HepG2 (cell line): ENCODE measurements around the gene TMEM121. TPM values are rescaled to one million over a fixed set of nuclear protein-coding genes. Genes with fewer than 3 reads are reported as not detected.

Experiments used
- AGO2 ChIP-seq: fragments of 200-400 bp; formaldehyde crosslinking; optimal IDR thresholded peaks from 2 replicates; pipeline ENCODE3; 2017; ENCODE audit warnings: mild to moderate bottlenecking, low read depth, low read length, moderate library complexity
- ARNTL ChIP-seq: sonication (generic); formaldehyde crosslinking; IDR thresholded peaks from 2 replicates; pipeline ENCODE4 v1.4.0; 2020; ENCODE audit warnings: mild to moderate bottlenecking, missing genetic modification reagents
- HDAC1 ChIP-seq: sonication (generic); formaldehyde crosslinking; IDR thresholded peaks from 2 replicates; pipeline ENCODE4 v1.5.1; 2020; ENCODE audit warnings: mild to moderate bottlenecking, missing genetic modification reagents
- HES4 ChIP-seq: sonication (generic); formaldehyde crosslinking; IDR thresholded peaks from 2 replicates; pipeline ENCODE4 v1.9.0; 2021; ENCODE audit warnings: mild to moderate bottlenecking, missing genetic modification reagents, borderline replicate concordance
- NONO ChIP-seq, 2 experiments: fragments of 450-650 bp in 1 of 2; sonication (generic) in 1 of 2; formaldehyde crosslinking in 1 of 2; IDR thresholded peaks in 1 of 2; conservative IDR thresholded peaks in 1 of 2; 2 replicates each; pipeline versions ENCODE4 v1.6.1 to v1.8.0; 2017 to 2022; ENCODE audit warnings: mild to moderate bottlenecking in 1 of 2, missing genetic modification reagents in 1 of 2, moderate library complexity in 1 of 2
- NR2C2 ChIP-seq: sonication (generic); formaldehyde crosslinking; IDR thresholded peaks from 2 replicates; pipeline ENCODE4 v1.4.0; 2020; ENCODE audit warnings: missing genetic modification reagents, mild to moderate bottlenecking, moderate library complexity, borderline replicate concordance
- RBFOX2 ChIP-seq: fragments of 200-400 bp; formaldehyde crosslinking; IDR thresholded peaks from 2 replicates; pipeline ENCODE4 v1.6.1; 2017; ENCODE audit warnings: low read depth, mild to moderate bottlenecking, low read length
- ZFX ChIP-seq: sonication (generic); formaldehyde crosslinking; IDR thresholded peaks from 2 replicates; pipeline ENCODE4 v1.4.0; 2020; ENCODE audit warnings: mild to moderate bottlenecking, low read depth, missing genetic modification reagents, moderate library complexity
- ZNF710 ChIP-seq: sonication (generic); formaldehyde crosslinking; IDR thresholded peaks from 2 replicates; pipeline ENCODE4 v1.5.0; 2020; ENCODE audit warnings: mild to moderate bottlenecking, missing genetic modification reagents, borderline replicate concordance
- polyA plus RNA-seq, 8 experiments: library from polyadenylated mRNA; depleted of rRNA in 3 of 8; stranded (reverse) in 7 of 8; unstranded in 1 of 8; fragments of >200 nt; fragmentation: Illumina TruSeq in 4 of 8; extraction: Trizol in 4 of 8; gene quantifications; 2 replicates each; pipeline versions ENCODE4 v1.2.1 to v1.2.3, GENCODE V29; 2011 to 2016; ENCODE audit warnings: low read depth in 4 of 8, missing spikeins in 1 of 8, mixed read lengths in 1 of 8; ENCODE audit not compliant: insufficient read depth in 1 of 8
- total RNA-seq, 5 experiments: library from RNA; depleted of rRNA; stranded (reverse); fragments of >200 nt; fragmentation: Illumina TruSeq; extraction: Trizol; gene quantifications; 2 replicates each; pipeline ENCODE4 v1.2.3, GENCODE V29; 2016; ENCODE audit warnings: low read depth in 1 of 5

Gene TMEM121
- total and polyA plus RNA-seq, 2 of the 13 experiments (the other 11 are each of a cell fraction or from before 2014, with no cell fraction given) = 6.6 to 19.0 TPM

GRCh38 chr14:105527381-105527825, 1.0 kb downstream of the TMEM121 start (continued):
- TF ChIP-seq HES4 = 0 out of 2 replicates have a peak, but pooled peaks have one; percentile 4
- TF ChIP-seq HDAC1 = 0 out of 2 replicates have a peak, but pooled peaks have one; percentile 29
- TF ChIP-seq NR2C2 (CRISPR knock-in tag) = peak; percentile 37; the same call in 1 of the 2 replicates
- no peak for TF ChIP-seq ZNF710
- peak; percentile 5 for TF ChIP-seq AGO2
- peak; percentile 61; the same call in 1 of the 2 replicates for TF ChIP-seq RBFOX2
- 0 out of 2 replicates have a peak, but pooled peaks have one; percentile 25 for TF ChIP-seq ARNTL (CRISPR knock-in tag)
- TF ChIP-seq NONO (IDR thresholded peaks at IDR 0.05) = no peak
- TF ChIP-seq NONO (CRISPR knock-in tag; conservative IDR thresholded peaks at IDR 0.05) = peak; percentile 22; the same call in 1 of the 2 replicates
- 0 out of 2 replicates have a peak, but pooled peaks have one; percentile 38 for TF ChIP-seq ZFX
